ENCODE data around the gene MXD1.

GRCh38 chr2:69934614-69934908 is 19.7 kb downstream of the MXD1 start:
- TF ChIP-seq CTCF (IDR thresholded peaks at IDR 0.05; ENCODE audit: low read depth, low read length, poor library complexity, severe bottlenecking) (no peak), EZH2phosphoT487 (IDR thresholded peaks at IDR 0.05; ENCODE audit: borderline replicate concordance, low read length) (no peak)
